KMS-11 (cell line): ENCODE measurements around the gene ATP10B.
"Not testable (repeated sequence)": the region's sequence is repeated elsewhere in the genome, so short reads cannot be mapped to it uniquely, and the experiment has no call there.

ENCODE experiments used
- H2AFZ ChIP-seq: fragments of 200-600 bp; sonication (generic); 2 replicates; pipeline ENCODE4 v1.6.1; 2016; ENCODE audit warnings: antibody characterized with exemption, mixed run types, low read depth
- H3K27ac ChIP-seq: fragments of 200-600 bp; sonication (generic); 2 replicates; pipeline ENCODE4 v1.6.1; 2016; ENCODE audit warnings: mild to moderate bottlenecking, mixed run types
- H3K27me3 ChIP-seq: fragments of 200-600 bp; sonication (generic); 2 replicates; pipeline ENCODE4 v1.6.1; 2017; ENCODE audit warnings: mild to moderate bottlenecking, low read depth, mixed run types, moderate library complexity; ENCODE audit not compliant: insufficient read depth
- H3K36me3 ChIP-seq: fragments of 200-600 bp; sonication (generic); 2 replicates; pipeline ENCODE4 v1.6.1; 2017; ENCODE audit warnings: mild to moderate bottlenecking, mixed run types; ENCODE audit not compliant: insufficient read depth
- H3K4me1 ChIP-seq: fragments of 200-600 bp; sonication (generic); 2 replicates; pipeline ENCODE4 v1.6.1; 2016; ENCODE audit warnings: mild to moderate bottlenecking, low read depth, mixed run types; ENCODE audit not compliant: poor library complexity, severe bottlenecking
- H3K4me2 ChIP-seq: fragments of 200-600 bp; sonication (generic); 2 replicates; pipeline ENCODE4 v1.7.0; 2016; ENCODE audit warnings: mild to moderate bottlenecking, mixed run types
- H3K4me3 ChIP-seq: fragments of 200-600 bp; sonication (generic); IDR thresholded peaks from 2 replicates; pipeline ENCODE4 v1.6.1; 2017; ENCODE audit warnings: low read depth, low read length, mixed read lengths; ENCODE audit not compliant: insufficient read depth
- H3K79me2 ChIP-seq: fragments of 200-600 bp; sonication (generic); 2 replicates; pipeline ENCODE4 v1.6.1; 2016; ENCODE audit warnings: low read depth, mixed run types; ENCODE audit not compliant: insufficient read depth
- H3K9ac ChIP-seq: fragments of 200-600 bp; sonication (generic); 2 replicates; pipeline ENCODE4 v1.6.1; 2016; ENCODE audit warnings: mild to moderate bottlenecking, mixed run types
- H4K20me1 ChIP-seq: fragments of 200-600 bp; sonication (generic); 2 replicates; pipeline ENCODE4 v1.6.1; 2016; ENCODE audit warnings: mild to moderate bottlenecking, mixed run types; ENCODE audit not compliant: insufficient read depth
- CTCF ChIP-seq: fragments of 200-600 bp; sonication (generic); conservative IDR thresholded peaks from 2 replicates; pipeline ENCODE4 v1.6.1; 2017; ENCODE audit warnings: low read depth, mild to moderate bottlenecking, antibody characterized with exemption, low read length, moderate library complexity, mixed read lengths

ATP10B gene

GRCh38 chr5:160726721-160727120, 125.3 kb downstream of the ATP10B start:
- H3K9ac ChIP-seq = no peak overlapping the region
- H3K4me2 ChIP-seq = no peak overlapping the region
- no peaks in the 10 kb centered on the region for H3K27me3 ChIP-seq
- H3K4me3 ChIP-seq = no peak overlapping the region
- H4K20me1 ChIP-seq = no peaks in the 10 kb centered on the region
- no peaks in the 10 kb centered on the region for H3K36me3 ChIP-seq
- no peak overlapping the region for H3K27ac ChIP-seq
- no peak overlapping the region for H2AFZ ChIP-seq
- no peak for TF ChIP-seq CTCF
- H3K4me1 ChIP-seq = no peaks in the 10 kb centered on the region
- H3K79me2 ChIP-seq = no peaks in the 10 kb centered on the region

- no peak overlapping the region for H2AFZ ChIP-seq
- H4K20me1 ChIP-seq = no peaks in the 10 kb centered on the region
- H3K36me3 ChIP-seq = no peaks in the 10 kb centered on the region
- H3K4me2 ChIP-seq = no peak overlapping the region
- no peaks in the 10 kb centered on the region for H3K79me2 ChIP-seq
- H3K27ac ChIP-seq = no peak overlapping the region
- no peaks in the 10 kb centered on the region for H3K27me3 ChIP-seq
- TF ChIP-seq CTCF = no peak
- no peaks in the 10 kb centered on the region for H3K4me1 ChIP-seq
- H3K4me3 ChIP-seq = no peak overlapping the region
- H3K9ac ChIP-seq = no peak overlapping the region
Measured at GRCh38 chr5:160720822-160721221, 131.2 kb downstream of the ATP10B start.

GRCh38 chr5:160715508-160715907, 136.5 kb downstream of the ATP10B start:
- not testable (repeated sequence) for H3K79me2 ChIP-seq, H2AFZ ChIP-seq, H4K20me1 ChIP-seq, H3K36me3 ChIP-seq, H3K4me2 ChIP-seq, H3K4me3 ChIP-seq, H3K4me1 ChIP-seq, H3K9ac ChIP-seq, H3K27me3 ChIP-seq, H3K27ac ChIP-seq

- no peak overlapping the region for H3K4me2 ChIP-seq
- no peak overlapping the region for H3K27ac ChIP-seq
- no peak overlapping the region for H3K9ac ChIP-seq
- H3K79me2 ChIP-seq = no peaks in the 10 kb centered on the region
- no peak overlapping the region for H2AFZ ChIP-seq
- peaks cover 9% of the 10 kb centered on the region for H3K4me1 ChIP-seq
- H4K20me1 ChIP-seq = no peaks in the 10 kb centered on the region
- no peak for TF ChIP-seq CTCF
- H3K36me3 ChIP-seq = no peaks in the 10 kb centered on the region
- no peak overlapping the region for H3K4me3 ChIP-seq
- H3K27me3 ChIP-seq = no peaks in the 10 kb centered on the region
Measured at GRCh38 chr5:160703547-160704189, 148.3 kb downstream of the ATP10B start.

GRCh38 chr5:160702934-160703333, 149.1 kb downstream of the ATP10B start:
- H2AFZ ChIP-seq = no peak overlapping the region
- no peaks in the 10 kb centered on the region for H3K79me2 ChIP-seq
- H3K36me3 ChIP-seq = no peaks in the 10 kb centered on the region
- no peak overlapping the region for H3K4me2 ChIP-seq
- no peak overlapping the region for H3K27ac ChIP-seq
- no peak overlapping the region for H3K9ac ChIP-seq
- no peak for TF ChIP-seq CTCF
- H4K20me1 ChIP-seq = no peaks in the 10 kb centered on the region
- no peaks in the 10 kb centered on the region for H3K27me3 ChIP-seq
- H3K4me1 ChIP-seq = peaks cover 9% of the 10 kb centered on the region
- no peak overlapping the region for H3K4me3 ChIP-seq
